OCI-LY3 (cell line): ENCODE measurements around the gene SUSD4.

Source experiments
- H2AFZ ChIP-seq: fragments of 200-600, 300-600 bp; shearing (Covaris generic); 2 replicates; pipeline ENCODE4 v1.6.0; 2014; ENCODE audit warnings: antibody characterized with exemption, low read depth, low read length
- H3K27ac ChIP-seq: fragments of 200-600, 300-600 bp; sonication (generic); 2 replicates; pipeline ENCODE4 v1.5.1; 2014; ENCODE audit warnings: mild to moderate bottlenecking, low read length, moderate library complexity, mixed read lengths
- H3K27me3 ChIP-seq: fragments of 200-600, 300-600 bp; sonication (generic); 2 replicates; pipeline ENCODE4 v1.6.1; 2014; ENCODE audit warnings: low read depth, low read length, mixed read lengths
- H3K36me3 ChIP-seq: fragments of 200-600, 300-600 bp; sonication (generic); replicated peaks from 2 replicates; pipeline ENCODE3; 2014; ENCODE audit warnings: low read depth, low read length, mixed read lengths
- H3K4me1 ChIP-seq: fragments of 300-600, 200-600 bp; sonication (generic); 2 replicates; pipeline ENCODE4 v1.6.1; 2014; ENCODE audit warnings: low read length, mixed read lengths
- H3K4me2 ChIP-seq: fragments of 200-600, 300-600 bp; sonication (generic); 2 replicates; pipeline ENCODE4 v1.6.1; 2014; ENCODE audit warnings: low read length, mixed read lengths
- H3K4me3 ChIP-seq: fragments of 300-600, 200-600 bp; sonication (generic); 2 replicates; pipeline ENCODE4 v1.5.1; 2014; ENCODE audit warnings: antibody characterized with exemption, mild to moderate bottlenecking, low read length, moderate library complexity
- H3K79me2 ChIP-seq: fragments of 300-600, 200-600 bp; shearing (Covaris generic); 2 replicates; pipeline ENCODE4 v1.6.1; 2014; ENCODE audit warnings: mild to moderate bottlenecking, low read length, mixed read lengths
- H3K9ac ChIP-seq: fragments of 300-600, 200-600 bp; shearing (Covaris generic); 2 replicates; pipeline ENCODE4 v1.6.0; 2014; ENCODE audit warnings: mild to moderate bottlenecking, low read length, moderate library complexity
- H3K9me3 ChIP-seq: fragments of 200-600, 300-600 bp; shearing (Covaris generic); 2 replicates; pipeline ENCODE4 v1.6.1; 2014; ENCODE audit warnings: low read length, mixed read lengths; ENCODE audit not compliant: insufficient read depth
- H4K20me1 ChIP-seq: fragments of 200-600, 300-600 bp; sonication (generic); 2 replicates; pipeline ENCODE4 v1.6.1; 2016; ENCODE audit warnings: low read length, mixed read lengths; ENCODE audit not compliant: insufficient read depth
- EZH2phosphoT487 ChIP-seq: fragments of 200-600 bp; shearing (Covaris generic); IDR thresholded peaks from 2 replicates; pipeline ENCODE4 v1.6.1; 2018; ENCODE audit warnings: antibody characterized with exemption, mixed run types, low read depth
- TF ChIP-seq, protein P1 (sequence below): fragments of 200-600, 300-600 bp; sonication (generic); IDR thresholded peaks from 2 replicates; pipeline ENCODE4 v1.5.1; 2014; ENCODE audit warnings: antibody characterized with exemption, low read length, low read depth

The SUSD4 gene

DNA sequence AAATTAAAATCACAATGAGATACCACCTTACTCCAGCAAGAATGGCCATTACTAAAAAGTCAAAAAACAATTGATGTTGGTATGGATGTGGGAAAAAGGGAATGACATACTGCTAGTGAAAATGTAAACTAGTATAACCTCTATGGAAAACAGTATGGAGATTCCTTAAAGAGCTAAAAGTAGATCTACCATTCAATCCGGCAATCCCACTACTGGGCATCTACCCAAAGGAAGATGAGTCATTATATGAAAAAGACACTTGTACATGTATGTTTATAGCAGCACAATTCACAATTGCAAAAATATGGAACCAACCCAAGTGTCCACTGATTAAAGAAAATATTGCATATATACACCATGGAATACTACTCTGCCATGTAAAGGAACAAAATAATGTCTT lies 37.2 kb downstream of the SUSD4 start:
- Histone ChIP-seq H2AFZ (no peak overlapping the region), H3K4me2 (no peak overlapping the region), H3K4me1 (no peaks in the 10 kb centered on the region), H3K27me3 (peaks cover 24% of the 10 kb centered on the region), H3K4me3 (no peak overlapping the region), H3K27ac (no peak overlapping the region), H3K9ac (no peak overlapping the region), H3K9me3 (no peaks in the 10 kb centered on the region), H3K79me2 (no peaks in the 10 kb centered on the region), H3K36me3 (no peaks in the 10 kb centered on the region), H4K20me1 (no peaks in the 10 kb centered on the region)
- no peak for TF ChIP-seq EZH2phosphoT487
- TF ChIP-seq, protein P1, sequence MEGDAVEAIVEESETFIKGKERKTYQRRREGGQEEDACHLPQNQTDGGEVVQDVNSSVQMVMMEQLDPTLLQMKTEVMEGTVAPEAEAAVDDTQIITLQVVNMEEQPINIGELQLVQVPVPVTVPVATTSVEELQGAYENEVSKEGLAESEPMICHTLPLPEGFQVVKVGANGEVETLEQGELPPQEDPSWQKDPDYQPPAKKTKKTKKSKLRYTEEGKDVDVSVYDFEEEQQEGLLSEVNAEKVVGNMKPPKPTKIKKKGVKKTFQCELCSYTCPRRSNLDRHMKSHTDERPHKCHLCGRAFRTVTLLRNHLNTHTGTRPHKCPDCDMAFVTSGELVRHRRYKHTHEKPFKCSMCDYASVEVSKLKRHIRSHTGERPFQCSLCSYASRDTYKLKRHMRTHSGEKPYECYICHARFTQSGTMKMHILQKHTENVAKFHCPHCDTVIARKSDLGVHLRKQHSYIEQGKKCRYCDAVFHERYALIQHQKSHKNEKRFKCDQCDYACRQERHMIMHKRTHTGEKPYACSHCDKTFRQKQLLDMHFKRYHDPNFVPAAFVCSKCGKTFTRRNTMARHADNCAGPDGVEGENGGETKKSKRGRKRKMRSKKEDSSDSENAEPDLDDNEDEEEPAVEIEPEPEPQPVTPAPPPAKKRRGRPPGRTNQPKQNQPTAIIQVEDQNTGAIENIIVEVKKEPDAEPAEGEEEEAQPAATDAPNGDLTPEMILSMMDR = no peak

DNA sequence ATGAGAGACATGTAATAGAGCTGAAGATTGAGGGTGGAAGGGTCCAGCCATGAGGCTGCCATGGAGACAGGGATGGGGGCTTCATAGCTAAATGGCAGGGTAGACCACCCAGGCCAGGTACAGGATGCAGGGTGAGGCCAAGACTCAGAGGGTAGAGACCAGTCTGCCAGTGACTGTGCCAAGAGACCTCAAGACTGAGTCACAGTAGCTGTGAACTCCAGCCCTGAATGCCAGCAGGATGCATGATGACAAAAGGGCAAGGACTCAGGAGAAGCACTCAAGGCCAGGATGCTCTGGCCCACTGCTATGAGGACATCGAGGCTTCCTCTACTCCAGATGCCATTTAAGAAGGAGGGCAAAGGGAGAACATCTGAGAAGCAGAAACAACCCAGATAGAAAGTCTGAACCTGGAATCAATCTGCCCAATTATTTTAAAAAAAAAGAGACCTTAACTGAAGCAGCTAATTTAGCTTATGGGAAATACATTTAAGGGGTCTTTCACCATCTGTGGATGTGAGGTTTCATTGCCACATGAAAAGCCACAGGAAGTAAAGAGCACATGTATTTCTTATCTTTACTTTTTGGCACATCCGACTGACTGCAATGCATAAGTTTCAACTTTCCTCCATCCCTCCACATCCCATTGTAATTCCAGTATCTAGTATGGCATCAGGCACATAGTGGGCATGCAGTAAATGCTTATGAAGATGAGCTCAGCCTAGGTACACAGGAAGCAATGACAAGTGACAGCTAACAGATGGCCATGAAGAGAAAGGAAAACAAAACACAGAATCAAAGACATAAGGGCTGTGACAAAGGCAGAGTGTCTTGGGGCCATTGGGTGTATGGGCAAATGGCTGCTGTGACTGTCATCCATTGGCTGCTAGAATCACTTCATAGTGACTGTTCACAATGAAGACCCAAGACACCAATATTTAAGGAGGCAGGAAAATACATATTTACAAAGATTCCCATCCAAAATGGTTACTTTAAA lies 40.2 kb downstream of the SUSD4 start:
- no peak overlapping the region for H3K4me3 ChIP-seq
- no peak overlapping the region for H3K4me2 ChIP-seq
- H3K79me2 ChIP-seq = no peaks in the 10 kb centered on the region
- H3K9ac ChIP-seq = no peak overlapping the region
- H3K27ac ChIP-seq = no peak overlapping the region
- H3K36me3 ChIP-seq = no peaks in the 10 kb centered on the region
- peaks cover 38% of the 10 kb centered on the region for H3K27me3 ChIP-seq
- no peak overlapping the region for H2AFZ ChIP-seq
- no peak for TF ChIP-seq EZH2phosphoT487
- TF ChIP-seq, protein P1 = no peak
- no peaks in the 10 kb centered on the region for H3K9me3 ChIP-seq
- no peaks in the 10 kb centered on the region for H3K4me1 ChIP-seq
- no peaks in the 10 kb centered on the region for H4K20me1 ChIP-seq

DNA sequence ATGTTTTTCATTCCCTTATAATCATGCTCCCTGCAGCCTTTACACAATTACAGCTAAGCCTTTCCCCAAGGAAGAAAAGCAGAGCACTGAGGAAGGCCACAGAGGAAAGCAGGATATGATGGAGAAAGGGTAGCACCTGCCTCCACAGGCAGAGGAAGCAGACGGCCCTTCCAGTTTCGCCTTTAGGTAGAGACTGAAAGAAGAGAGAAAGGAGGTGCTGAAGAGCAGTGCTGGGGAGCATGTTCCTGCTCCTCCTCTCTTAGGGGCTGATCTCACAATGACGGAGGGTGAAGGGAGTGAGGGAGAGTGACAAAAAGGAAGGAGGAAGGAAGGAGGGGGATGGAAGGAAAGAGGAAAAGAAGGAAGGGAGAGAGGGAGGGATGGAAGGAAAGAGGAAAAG lies 41.1 kb downstream of the SUSD4 start:
- TF ChIP-seq, protein P1 = no peak
- TF ChIP-seq EZH2phosphoT487 = no peak
- H3K4me3 ChIP-seq = no peak overlapping the region
- no peaks in the 10 kb centered on the region for H3K9me3 ChIP-seq
- H3K4me2 ChIP-seq = no peak overlapping the region
- no peaks in the 10 kb centered on the region for H3K79me2 ChIP-seq
- no peak overlapping the region for H3K27ac ChIP-seq
- H2AFZ ChIP-seq = no peak overlapping the region
- no peaks in the 10 kb centered on the region for H3K36me3 ChIP-seq
- H3K9ac ChIP-seq = no peak overlapping the region
- H3K4me1 ChIP-seq = no peaks in the 10 kb centered on the region
- H4K20me1 ChIP-seq = no peaks in the 10 kb centered on the region
- peaks cover 34% of the 10 kb centered on the region for H3K27me3 ChIP-seq

DNA sequence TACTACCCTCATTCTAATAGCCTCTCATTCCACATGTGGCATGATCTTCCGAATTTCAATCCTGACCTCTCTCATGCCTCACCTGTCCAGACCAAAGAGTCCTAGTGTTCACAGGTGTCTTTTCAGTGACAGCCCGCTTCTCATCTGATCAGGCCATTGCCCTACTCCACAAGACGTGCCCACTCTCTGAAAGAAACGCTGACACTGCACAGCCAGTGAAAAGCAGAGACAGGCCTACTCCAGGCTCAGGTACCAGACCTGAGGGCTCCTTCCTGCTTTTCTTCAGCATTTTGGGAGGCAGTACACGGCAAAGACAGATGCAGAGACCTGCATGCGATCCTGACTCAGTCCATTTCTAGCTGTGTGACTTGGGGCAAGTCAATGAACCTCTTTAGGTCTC lies 43.0 kb downstream of the SUSD4 start:
- Histone ChIP-seq H3K27me3 (peaks cover 29% of the 10 kb centered on the region), H3K79me2 (no peaks in the 10 kb centered on the region), H3K4me1 (no peaks in the 10 kb centered on the region), H4K20me1 (no peaks in the 10 kb centered on the region), H3K4me2 (no peak overlapping the region), H3K9ac (no peak overlapping the region), H3K27ac (no peak overlapping the region), H2AFZ (no peak overlapping the region), H3K36me3 (no peaks in the 10 kb centered on the region), H3K4me3 (no peak overlapping the region), H3K9me3 (no peaks in the 10 kb centered on the region)
- TF ChIP-seq, protein P1 = no peak
- TF ChIP-seq EZH2phosphoT487 = no peak
